Measurements from ENCODE around the gene PLA2G4B. TPM values are rescaled to one million over a fixed set of nuclear protein-coding genes. Genes with fewer than 3 reads are reported as not detected.

The PLA2G4B gene
- total and polyA plus RNA-seq, 10 of the 15 experiments (the other 5 are each of a cell fraction or from before 2014, with no cell fraction given) = 0.22 to 6.6 (median 2.9) TPM

- peak; percentile 22 to 23; a peak in 1 of 4 replicates for TF ChIP-seq IKZF2 (IDR thresholded peaks at IDR 0.05)
- no peak for TF ChIP-seq MTA2 (IDR thresholded peaks at IDR 0.05; ENCODE audit: low read depth)
- peak; percentile 53 for TF ChIP-seq IKZF1 (conservative IDR thresholded peaks at IDR 0.05)
- no peak for TF ChIP-seq JUND (IDR thresholded peaks at IDR 0.05; ENCODE audit: low read depth, low read length)
- TF ChIP-seq EED (IDR thresholded peaks at IDR 0.05; ENCODE audit: low read depth) = 0 out of 2 replicates have a peak, but pooled peaks have one; percentile 38
- no peak for TF ChIP-seq BMI1 (IDR thresholded peaks at IDR 0.05; ENCODE audit: borderline replicate concordance)
These were observed 27.0 kb upstream of the PLA2G4B start (continued) for GRCh38 chr15:41811432-41812195.

GRCh38 chr15:41812820-41813375, 25.7 kb upstream of the PLA2G4B start:
- ChIA-PET SMC1A (ENCODE audit: uncharacterized antibody, unreplicated experiment) (interaction anchor here (1.2 to 8.3 kb wide), 3 partner anchors 13 to 45 kb away, joined by 4 to 268 read pairs (median 7); partner anchors contain the start of gene MAPKBP1), RAD21 (ENCODE audit: unreplicated experiment) (interaction anchor here (0.5 to 12.6 kb wide), 6 partner anchors 39 to 347 kb away, joined by 3 to 305 read pairs (median 5); partner anchors contain the start of gene MAPKBP1), POLR2A (interaction anchor here (0.8 kb wide), 1 partner anchor 38 kb away, joined by 3 read pairs; the partner anchor contains the start of gene MAPKBP1), CTCF (interaction anchor here (1.4 to 6.3 kb wide), 8 partner anchors 17 to 347 kb away, joined by 4 to 365 read pairs (median 23); partner anchors contain the start of gene MAPKBP1)
- H3K36me3 ChIP-seq (ENCODE audit: control insufficient read depth in 2 of 2, insufficient read depth in 2 of 2, low read length in 1 of 2) = peaks cover 0 to 18% of the 10 kb centered on the region in 2 experiments; a peak in 3 of 4 replicates
- in situ Hi-C loops (cut with MboI) (loop anchor here (5.0 kb wide), 1 partner anchor 41 kb away; the partner anchor contains the start of gene MAPKBP1), intact Hi-C loops (cut with micrococcal nuclease; ENCODE audit: unreplicated experiment) (loop anchor here (5.0 to 10.0 kb wide), 3 partner anchors 118 to 346 kb away; no protein-coding TSS in a partner anchor)
- WGBS (ENCODE audit: insufficient coverage, insufficient replicate concordance, low lambda C conversion rate, missing lambda C conversion rate) = 70% methylated on average over 11 of the region's 11 CpGs
- H3K4me3 ChIP-seq = no peak overlapping the region
- H3K27ac ChIP-seq (ENCODE audit: control insufficient read depth, insufficient read depth) = no peak overlapping the region
- no TSS peak for BruUV-seq (replicated peaks)
- H3K27me3 ChIP-seq (replicated peaks in 1 of 2; ENCODE audit: control insufficient read depth in 2 of 2, insufficient read depth in 2 of 2, low read length in 1 of 2) = no peaks in the 10 kb centered on the region
- H2AFZ ChIP-seq (ENCODE audit: control insufficient read depth, low read depth, low read length) = no peak overlapping the region
- DNase-seq (ENCODE audit: low read depth, low spot score) (no peak), FAIRE-seq (no peak), ATAC-seq (no peak)
- H3K9me3 ChIP-seq (replicated peaks; ENCODE audit: control insufficient read depth, insufficient read depth, low read length) = no peaks in the 10 kb centered on the region
- no peaks in the 10 kb centered on the region for H3K4me1 ChIP-seq (ENCODE audit: control insufficient read depth, insufficient read depth, low read length)
- no peak overlapping the region for H3K4me2 ChIP-seq (ENCODE audit: control insufficient read depth, insufficient read depth)
- H3K9ac ChIP-seq (ENCODE audit: control insufficient read depth, insufficient read depth, low read length) = no peak overlapping the region
- TF ChIP-seq LARP7 (IDR thresholded peaks at IDR 0.05) (no peak), RUNX3 (IDR thresholded peaks at IDR 0.05; ENCODE audit: low read length) (no peak), CEBPB (IDR thresholded peaks at IDR 0.05; ENCODE audit: borderline replicate concordance in 1 of 2, low read depth in 2 of 2, low read length in 2 of 2) (no peak), HCFC1 (IDR thresholded peaks at IDR 0.05; ENCODE audit: low read length) (no peak), MYB (IDR thresholded peaks at IDR 0.05; ENCODE audit: borderline replicate concordance, low read depth, low read length) (no peak), SIX5 (IDR thresholded peaks at IDR 0.05; ENCODE audit: low read depth, low read length, severe bottlenecking) (no peak), SMARCA5 (IDR thresholded peaks at IDR 0.05) (no peak)
- TF ChIP-seq, protein P1, sequence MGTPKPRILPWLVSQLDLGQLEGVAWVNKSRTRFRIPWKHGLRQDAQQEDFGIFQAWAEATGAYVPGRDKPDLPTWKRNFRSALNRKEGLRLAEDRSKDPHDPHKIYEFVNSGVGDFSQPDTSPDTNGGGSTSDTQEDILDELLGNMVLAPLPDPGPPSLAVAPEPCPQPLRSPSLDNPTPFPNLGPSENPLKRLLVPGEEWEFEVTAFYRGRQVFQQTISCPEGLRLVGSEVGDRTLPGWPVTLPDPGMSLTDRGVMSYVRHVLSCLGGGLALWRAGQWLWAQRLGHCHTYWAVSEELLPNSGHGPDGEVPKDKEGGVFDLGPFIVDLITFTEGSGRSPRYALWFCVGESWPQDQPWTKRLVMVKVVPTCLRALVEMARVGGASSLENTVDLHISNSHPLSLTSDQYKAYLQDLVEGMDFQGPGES (IDR thresholded peaks at IDR 0.05) = no peak
- H3K79me2 ChIP-seq (ENCODE audit: control insufficient read depth, insufficient read depth, low read length) = no peaks in the 10 kb centered on the region
- H4K20me1 ChIP-seq (ENCODE audit: control insufficient read depth, insufficient read depth) = no peaks in the 10 kb centered on the region

Data from GM12878 (cell line).